Osteocyte (in vitro differentiated cells): ENCODE data around the gene DYRK1A. TPM values are rescaled to one million over a fixed set of nuclear protein-coding genes. Genes with fewer than 3 reads are reported as not detected.

Experiments used
- DNase-seq: peaks from one replicate; pipeline ENCODE4 v3.0.0; 2021; ENCODE audit warnings: mixed read lengths; ENCODE audit not compliant: unreplicated experiment; ENCODE audit errors: extremely low spot score
- H3K27ac Mint-ChIP-seq: one replicate; pipeline ENCODE4 v1.8.0; 2021; ENCODE audit warnings: mild to moderate bottlenecking, mixed read lengths; ENCODE audit not compliant: unreplicated experiment
- H3K27me3 Mint-ChIP-seq: one replicate; pipeline ENCODE4 v1.8.0; 2021; ENCODE audit warnings: mixed read lengths; ENCODE audit not compliant: unreplicated experiment
- H3K36me3 Mint-ChIP-seq: one replicate; pipeline ENCODE4 v1.8.0; 2021; ENCODE audit warnings: mixed read lengths; ENCODE audit not compliant: unreplicated experiment
- H3K4me1 Mint-ChIP-seq: one replicate; pipeline ENCODE4 v1.8.0; 2021; ENCODE audit warnings: mixed read lengths; ENCODE audit not compliant: unreplicated experiment
- H3K4me3 Mint-ChIP-seq: one replicate; pipeline ENCODE4 v1.8.0; 2021; ENCODE audit warnings: mild to moderate bottlenecking, moderate library complexity, mixed read lengths; ENCODE audit not compliant: unreplicated experiment
- H3K9me3 Mint-ChIP-seq: one replicate; pipeline ENCODE4 v1.8.0; 2021; ENCODE audit warnings: mixed read lengths; ENCODE audit not compliant: unreplicated experiment
- CTCF ChIP-seq: fragments of 200-600 bp; sonication (generic); IDR thresholded peaks from 2 replicates; pipeline ENCODE4 v1.5.0; 2021; ENCODE audit warnings: antibody characterized with exemption, mild to moderate bottlenecking, moderate library complexity
- total RNA-seq: library from RNA; stranded (reverse); gene quantifications from 2 replicates; pipeline ENCODE4 v1.2.1, GENCODE V29; 2021

DYRK1A gene
- total RNA-seq, 1 donor from 2014 or later = 63.2 TPM

GRCh38 chr21:37458669-37459276, 92.2 kb downstream of the DYRK1A start:
- Mint-ChIP-seq H3K4me3 (no peak overlapping the region), H3K4me1 (peaks cover 82% of the 10 kb centered on the region), H3K9me3 (no peaks in the 10 kb centered on the region), H3K27ac (peak overlapping the region; percentile 67), H3K36me3 (peaks cover 2% of the 10 kb centered on the region), H3K27me3 (no peaks in the 10 kb centered on the region)
- no peak for DNase-seq
- TF ChIP-seq CTCF = no peak

- Mint-ChIP-seq H3K4me1 (peaks cover 83% of the 10 kb centered on the region), H3K27me3 (no peaks in the 10 kb centered on the region), H3K9me3 (no peaks in the 10 kb centered on the region), H3K27ac (peak overlapping the region; percentile 69), H3K4me3 (peak overlapping the region; percentile 36), H3K36me3 (peaks cover 2% of the 10 kb centered on the region)
- no peak for TF ChIP-seq CTCF
- DNase-seq = no peak
Measured at GRCh38 chr21:37459575-37459974, 93.0 kb downstream of the DYRK1A start.

- Mint-ChIP-seq H3K36me3 (no peaks in the 10 kb centered on the region), H3K4me1 (peaks cover 80% of the 10 kb centered on the region), H3K27me3 (no peaks in the 10 kb centered on the region), H3K27ac (peak overlapping the region; percentile 69), H3K4me3 (peak overlapping the region; percentile 14), H3K9me3 (no peaks in the 10 kb centered on the region)
- TF ChIP-seq CTCF = peak; percentile 28
- no peak for DNase-seq
Measured at GRCh38 chr21:37460196-37460595, 93.6 kb downstream of the DYRK1A start.

- DNase-seq = no peak
- no peak for TF ChIP-seq CTCF
- Mint-ChIP-seq H3K27ac (peak overlapping the region; percentile 78), H3K27me3 (no peaks in the 10 kb centered on the region), H3K9me3 (no peaks in the 10 kb centered on the region), H3K4me1 (peaks cover 73% of the 10 kb centered on the region), H3K36me3 (no peaks in the 10 kb centered on the region), H3K4me3 (peak overlapping the region; percentile 41)
Measured at GRCh38 chr21:37461479-37461878, 94.9 kb downstream of the DYRK1A start.

GRCh38 chr21:37462087-37462861, 95.7 kb downstream of the DYRK1A start:
- H3K27me3 Mint-ChIP-seq = no peaks in the 10 kb centered on the region
- H3K27ac Mint-ChIP-seq = peak overlapping the region; percentile 78
- H3K36me3 Mint-ChIP-seq = no peaks in the 10 kb centered on the region
- peaks cover 77% of the 10 kb centered on the region for H3K4me1 Mint-ChIP-seq
- no peak for TF ChIP-seq CTCF
- no peak overlapping the region for H3K4me3 Mint-ChIP-seq
- DNase-seq = no peak
- no peaks in the 10 kb centered on the region for H3K9me3 Mint-ChIP-seq
